CD4-positive, alpha-beta T cell treated with Interleukin-15 for 1 hour (primary cell): ENCODE measurements around the gene CLK3.
"Not testable (repeated sequence)": the region's sequence is repeated elsewhere in the genome, so short reads cannot be mapped to it uniquely, and the experiment has no call there.

Source experiments
- DNase-seq: peaks from one replicate; pipeline ENCODE4 v3.0.0-alpha.2; 2020

Gene CLK3

GRCh38 chr15:74615508-74616365, at the start of gene CLK3:
CLK3 (plus strand) TSS chr15:74615836; CDS start chr15:74619197, 3,361 bp downstream.
- peak; percentile 97 for DNase-seq

GRCh38 chr15:74568594-74568993, 47.0 kb upstream of the CLK3 start:
- no peak for DNase-seq

GRCh38 chr15:74569731-74570070, 45.9 kb upstream of the CLK3 start:
- no peak for DNase-seq

GRCh38 chr15:74571191-74571590, 44.4 kb upstream of the CLK3 start:
- DNase-seq, result no peak

GRCh38 chr15:74573987-74574386, 41.6 kb upstream of the CLK3 start:
- no peak for DNase-seq

GRCh38 chr15:74578496-74578994, 37.1 kb upstream of the CLK3 start:
- DNase-seq, result no peak

GRCh38 chr15:74579001-74579400, 36.6 kb upstream of the CLK3 start:
- DNase-seq, result no peak

GRCh38 chr15:74580538-74581350, 34.9 kb upstream of the CLK3 start:
- DNase-seq, result no peak

- DNase-seq, result no peak
Observed at GRCh38 chr15:74584204-74584603, 31.4 kb upstream of the CLK3 start.

- no peak for DNase-seq
Observed at GRCh38 chr15:74584779-74585178, 30.9 kb upstream of the CLK3 start.

GRCh38 chr15:74585191-74585590, 30.4 kb upstream of the CLK3 start:
- no peak for DNase-seq

GRCh38 chr15:74585857-74586256, 29.8 kb upstream of the CLK3 start:
- no peak for DNase-seq

GRCh38 chr15:74589826-74590225, 25.8 kb upstream of the CLK3 start:
- no peak for DNase-seq

- no peak for DNase-seq
Observed at GRCh38 chr15:74592222-74592621, 23.4 kb upstream of the CLK3 start.

GRCh38 chr15:74593122-74593521, 22.5 kb upstream of the CLK3 start:
- no peak for DNase-seq

- DNase-seq, result no peak
Observed at GRCh38 chr15:74594455-74594854, 21.2 kb upstream of the CLK3 start.

- DNase-seq, result no peak
Observed at GRCh38 chr15:74595271-74595670, 20.4 kb upstream of the CLK3 start.

- not testable (repeated sequence) for DNase-seq
Observed at GRCh38 chr15:74596736-74597135, 18.9 kb upstream of the CLK3 start.

- DNase-seq, result not testable (repeated sequence)
Observed at GRCh38 chr15:74597146-74597705, 18.4 kb upstream of the CLK3 start.

GRCh38 chr15:74598126-74598842, 17.4 kb upstream of the CLK3 start:
- peak; percentile 89 for DNase-seq

GRCh38 chr15:74599156-74599555, 16.5 kb upstream of the CLK3 start:
- no peak for DNase-seq

- DNase-seq, result no peak
Observed at GRCh38 chr15:74603026-74603788, 12.4 kb upstream of the CLK3 start.
